Endodermal cell (in vitro differentiated cells): Measurements from ENCODE around the gene RANBP1. TPM values are rescaled to one million over a fixed set of nuclear protein-coding genes. Genes with fewer than 3 reads are reported as not detected.

ENCODE experiments used
- DNase-seq: peaks from one replicate; pipeline ENCODE4 v3.0.0-alpha.2; 2017
- H3K27ac ChIP-seq: 2 replicates; pipeline ENCODE4 v1.5.1; 2013; ENCODE audit warnings: mild to moderate bottlenecking, low read depth, low read length, moderate library complexity
- H3K27me3 ChIP-seq: 2 replicates; pipeline ENCODE4 v1.6.1; 2013; ENCODE audit warnings: mild to moderate bottlenecking, low read length, moderate library complexity; ENCODE audit not compliant: insufficient read depth, control insufficient read depth, poor library complexity, severe bottlenecking
- H3K36me3 ChIP-seq: 2 replicates; pipeline ENCODE4 v1.7.0; 2013; ENCODE audit warnings: mild to moderate bottlenecking, low read length, moderate library complexity; ENCODE audit not compliant: control insufficient read depth, insufficient read depth
- H3K4me1 ChIP-seq: one replicate; pipeline ENCODE4 v1.7.0; 2013; ENCODE audit warnings: low read length; ENCODE audit not compliant: control insufficient read depth, insufficient read depth
- H3K4me3 ChIP-seq: 2 replicates; pipeline ENCODE4 v1.5.1; 2013; ENCODE audit warnings: mild to moderate bottlenecking, low read length, moderate library complexity
- H3K9ac ChIP-seq: 2 replicates; pipeline ENCODE4 v1.6.1; 2013; ENCODE audit warnings: mild to moderate bottlenecking, low read length, moderate library complexity; ENCODE audit not compliant: poor library complexity, severe bottlenecking; ENCODE audit errors: extremely low read depth
- H3K9me3 ChIP-seq: 2 replicates; pipeline ENCODE4 v1.6.1; 2013; ENCODE audit warnings: mild to moderate bottlenecking, low read length, moderate library complexity; ENCODE audit not compliant: control insufficient read depth
- H3K27ac Mint-ChIP-seq: 2 replicates; pipeline ENCODE4 v1.8.0; 2020; ENCODE audit warnings: mixed read lengths
- H3K27me3 Mint-ChIP-seq: 2 replicates; pipeline ENCODE4 v1.8.0; 2021; ENCODE audit warnings: mild to moderate bottlenecking, mixed read lengths; ENCODE audit not compliant: insufficient read depth
- H3K36me3 Mint-ChIP-seq: 2 replicates; pipeline ENCODE4 v1.8.0; 2020; ENCODE audit warnings: low read depth, mixed read lengths
- H3K4me1 Mint-ChIP-seq: 2 replicates; pipeline ENCODE4 v1.8.0; 2020; ENCODE audit warnings: mixed read lengths
- H3K4me3 Mint-ChIP-seq: 2 replicates; pipeline ENCODE4 v1.8.0; 2020; ENCODE audit warnings: mild to moderate bottlenecking, moderate library complexity, mixed read lengths
- H3K9me3 Mint-ChIP-seq: 2 replicates; pipeline ENCODE4 v1.8.0; 2020; ENCODE audit warnings: mild to moderate bottlenecking, mixed read lengths
- CTCF ChIP-seq: fragments of 200-600 bp; sonication (generic); conservative IDR thresholded peaks from 2 replicates; pipeline ENCODE4 v1.5.0; 2021; ENCODE audit warnings: antibody characterized with exemption, mild to moderate bottlenecking
- WGBS, 2 experiments: methylation state at CpG; one replicate each; pipeline versions ENCODE4 v1.1.5 to v1.1.7; 2013; ENCODE audit warnings: missing lambda C conversion rate in 2 of 2, mixed read lengths in 1 of 2; ENCODE audit not compliant: insufficient coverage in 1 of 2, insufficient read length in 1 of 2; 5-methylcytosine and 5-hydroxymethylcytosine counted together
- total RNA-seq, 2 donors: library from RNA; stranded (reverse); fragmentation: NEBNext Ultra II Directional in 1 of 2; extraction: Animal tissue kit (Norgen Biotek cat#: 25700) in 1 of 2; gene quantifications; 2 replicates in 1 of 2; 3 replicates in 1 of 2; pipeline ENCODE4 v1.2.1, GENCODE V29; 2021

The RANBP1 gene
- total RNA-seq, 2 donors from 2014 or later: 320 to 415 TPM

GRCh38 chr22:20140521-20140964 lies 24.6 kb downstream of the RANBP1 start:
- Histone ChIP-seq H3K36me3 (peaks cover 7% of the 10 kb centered on the region), H3K4me3 (no peak overlapping the region), H3K9me3 (no peaks in the 10 kb centered on the region), H3K27me3 (no peaks in the 10 kb centered on the region), H3K9ac (no peak overlapping the region), H3K27ac (no peak overlapping the region), H3K4me1 (no peaks in the 10 kb centered on the region)
- H3K4me3 Mint-ChIP-seq: no peak overlapping the region
- no peak for DNase-seq
- 94 to 95% methylated on average over 11 to 17 of the region's 17 CpGs for WGBS, 2 experiments
- no peak overlapping the region for H3K27ac Mint-ChIP-seq
- H3K4me1 Mint-ChIP-seq: no peaks in the 10 kb centered on the region
- no peaks in the 10 kb centered on the region for H3K9me3 Mint-ChIP-seq
- no peaks in the 10 kb centered on the region for H3K27me3 Mint-ChIP-seq
- peaks cover 7% of the 10 kb centered on the region for H3K36me3 Mint-ChIP-seq
- TF ChIP-seq CTCF: no peak

GRCh38 chr22:20141186-20142077 lies 25.5 kb downstream of the RANBP1 start:
- 95 to 97% methylated on average over 7 to 22 of the region's 22 CpGs for WGBS, 2 experiments
- Histone ChIP-seq H3K4me3 (no peak overlapping the region), H3K4me1 (no peaks in the 10 kb centered on the region), H3K27me3 (no peaks in the 10 kb centered on the region), H3K9ac (no peak overlapping the region), H3K27ac (no peak overlapping the region), H3K36me3 (peaks cover 7% of the 10 kb centered on the region), H3K9me3 (no peaks in the 10 kb centered on the region)
- no peaks in the 10 kb centered on the region for H3K9me3 Mint-ChIP-seq
- TF ChIP-seq CTCF: no peak
- DNase-seq: no peak
- no peak overlapping the region for H3K27ac Mint-ChIP-seq
- H3K4me1 Mint-ChIP-seq: no peaks in the 10 kb centered on the region
- H3K4me3 Mint-ChIP-seq: no peak overlapping the region
- peaks cover 7% of the 10 kb centered on the region for H3K36me3 Mint-ChIP-seq
- no peaks in the 10 kb centered on the region for H3K27me3 Mint-ChIP-seq

- Mint-ChIP-seq H3K27ac (no peak overlapping the region), H3K4me1 (no peaks in the 10 kb centered on the region), H3K36me3 (peaks cover 7% of the 10 kb centered on the region), H3K9me3 (no peaks in the 10 kb centered on the region), H3K4me3 (no peak overlapping the region), H3K27me3 (no peaks in the 10 kb centered on the region)
- H3K4me3 ChIP-seq: no peak overlapping the region
- H3K36me3 ChIP-seq: peaks cover 7% of the 10 kb centered on the region
- DNase-seq: no peak
- 96 to 99% methylated on average over 38 to 65 of the region's 65 CpGs for WGBS, 2 experiments
- no peaks in the 10 kb centered on the region for H3K27me3 ChIP-seq
- H3K9ac ChIP-seq: no peak overlapping the region
- no peaks in the 10 kb centered on the region for H3K4me1 ChIP-seq
- no peaks in the 10 kb centered on the region for H3K9me3 ChIP-seq
- H3K27ac ChIP-seq: no peak overlapping the region
- no peak for TF ChIP-seq CTCF
These were observed 27.1 kb downstream of the RANBP1 start for GRCh38 chr22:20142711-20143621.
